ENCODE data around the gene TSC22D2.

The TSC22D2 gene

GRCh38 chr3:150446470-150446977 lies 38.4 kb downstream of the TSC22D2 start:
- TF ChIP-seq NFIC (IDR thresholded peaks at IDR 0.05) (no peak), CREB1 (IDR thresholded peaks at IDR 0.05; ENCODE audit: low read depth) (no peak), REST (IDR thresholded peaks at IDR 0.05; ENCODE audit: low read depth) (no peak), TAF1 (IDR thresholded peaks at IDR 0.05; ENCODE audit: low read depth) (no peak), FOXM1 (IDR thresholded peaks at IDR 0.05; ENCODE audit: borderline replicate concordance, low read depth) (no peak), EP300 (IDR thresholded peaks at IDR 0.05; ENCODE audit: borderline replicate concordance) (no peak), ZBTB7A (IDR thresholded peaks at IDR 0.05; ENCODE audit: low read depth) (no peak), YY1 (IDR thresholded peaks at IDR 0.05; ENCODE audit: low read depth) (no peak), RAD21 (IDR thresholded peaks at IDR 0.05; ENCODE audit: low read depth) (no peak), USF1 (IDR thresholded peaks at IDR 0.05) (no peak), MAX (IDR thresholded peaks at IDR 0.05) (no peak), EGR1 (IDR thresholded peaks at IDR 0.05) (no peak)

- TF ChIP-seq ZBTB7A (IDR thresholded peaks at IDR 0.05; ENCODE audit: low read depth) (no peak), TAF1 (IDR thresholded peaks at IDR 0.05; ENCODE audit: low read depth) (no peak), EGR1 (IDR thresholded peaks at IDR 0.05) (no peak), REST (IDR thresholded peaks at IDR 0.05; ENCODE audit: low read depth) (no peak), YY1 (IDR thresholded peaks at IDR 0.05; ENCODE audit: low read depth) (no peak), TEAD4 (IDR thresholded peaks at IDR 0.05) (no peak), USF1 (IDR thresholded peaks at IDR 0.05) (no peak), TCF12 (IDR thresholded peaks at IDR 0.05; ENCODE audit: low read depth) (no peak), RAD21 (IDR thresholded peaks at IDR 0.05; ENCODE audit: low read depth) (no peak), EP300 (IDR thresholded peaks at IDR 0.05; ENCODE audit: borderline replicate concordance) (no peak), CEBPB (IDR thresholded peaks at IDR 0.05) (no peak), CREB1 (IDR thresholded peaks at IDR 0.05; ENCODE audit: low read depth) (no peak), FOXM1 (IDR thresholded peaks at IDR 0.05; ENCODE audit: borderline replicate concordance, low read depth) (no peak), NFIC (IDR thresholded peaks at IDR 0.05) (no peak), MAX (IDR thresholded peaks at IDR 0.05) (no peak)
Measured at GRCh38 chr3:150447084-150447483, 39.0 kb downstream of the TSC22D2 start.

- no peak for TF ChIP-seq USF1 (IDR thresholded peaks at IDR 0.05)
- TF ChIP-seq RAD21 (IDR thresholded peaks at IDR 0.05; ENCODE audit: low read depth): no peak
- TF ChIP-seq REST (IDR thresholded peaks at IDR 0.05; ENCODE audit: low read depth): no peak
- no peak for TF ChIP-seq EGR1 (IDR thresholded peaks at IDR 0.05)
- TF ChIP-seq TCF12 (IDR thresholded peaks at IDR 0.05; ENCODE audit: low read depth): no peak
- no peak for TF ChIP-seq FOXM1 (IDR thresholded peaks at IDR 0.05; ENCODE audit: borderline replicate concordance, low read depth)
- no peak for TF ChIP-seq EP300 (IDR thresholded peaks at IDR 0.05; ENCODE audit: borderline replicate concordance)
- no peak for TF ChIP-seq TEAD4 (IDR thresholded peaks at IDR 0.05)
- TF ChIP-seq MAX (IDR thresholded peaks at IDR 0.05): no peak
- no peak for TF ChIP-seq ZBTB7A (IDR thresholded peaks at IDR 0.05; ENCODE audit: low read depth)
- no peak for TF ChIP-seq CEBPB (IDR thresholded peaks at IDR 0.05)
- no peak for TF ChIP-seq TAF1 (IDR thresholded peaks at IDR 0.05; ENCODE audit: low read depth)
- TF ChIP-seq CREB1 (IDR thresholded peaks at IDR 0.05; ENCODE audit: low read depth): no peak
- TF ChIP-seq NFIC (IDR thresholded peaks at IDR 0.05): no peak
- no peak for TF ChIP-seq YY1 (IDR thresholded peaks at IDR 0.05; ENCODE audit: low read depth)
Measured at GRCh38 chr3:150447631-150448465, 39.8 kb downstream of the TSC22D2 start.
